Measurements from ENCODE around the gene ACTRT3.
A peak's percentile ranks its signal among the peaks of the same experiment; 100 is the strongest.
"Not testable (repeated sequence)": the region's sequence is repeated elsewhere in the genome, so short reads cannot be mapped to it uniquely, and the experiment has no call there.

Gene ACTRT3

GRCh38 chr3:169774186-169774585 lies 4.8 kb upstream of the ACTRT3 start:
- DNase-seq = no peak
- intact Hi-C loops (cut with DNase I) = loop anchor here (10.0 kb wide), 1 partner anchor 191 kb away; the partner anchor contains the start of gene SEC62

GRCh38 chr3:169772897-169773816 lies 3.8 kb upstream of the ACTRT3 start, which contains the start of gene MYNN:
Gene MYNN (plus strand): TSS chr3:169773396. CDS start chr3:169774296, 900 bp downstream.
- peak; percentile 90 to 99 (median 94) for DNase-seq
- intact Hi-C loops (cut with DNase I) = loop anchor here (10.0 kb wide), 1 partner anchor 192 kb away; the partner anchor contains the start of gene SEC62

- peak; percentile 53 to 95 (median 76) for DNase-seq
- intact Hi-C loops (cut with DNase I) = loop anchor here (10.0 kb wide), 1 partner anchor 192 kb away; the partner anchor contains the start of gene SEC62
Measured at GRCh38 chr3:169772305-169772896, 3.0 kb upstream of the ACTRT3 start.

GRCh38 chr3:169771497-169772304 lies 2.3 kb upstream of the ACTRT3 start:
- peak in 4 of 10 donors; percentile 19 to 80 (median 77) for DNase-seq
- intact Hi-C loops (cut with DNase I) = loop anchor here (10.0 kb wide), 1 partner anchor 193 kb away; the partner anchor contains the start of gene SEC62

GRCh38 chr3:169764882-169765612 lies 4.3 kb downstream of the ACTRT3 start, which contains the start of gene TERC:
Gene TERC (minus strand): TSS chr3:169765060.
- intact Hi-C loops (cut with DNase I) = no loop called here
- peak; percentile 84 to 99 (median 91) for DNase-seq

DNA sequence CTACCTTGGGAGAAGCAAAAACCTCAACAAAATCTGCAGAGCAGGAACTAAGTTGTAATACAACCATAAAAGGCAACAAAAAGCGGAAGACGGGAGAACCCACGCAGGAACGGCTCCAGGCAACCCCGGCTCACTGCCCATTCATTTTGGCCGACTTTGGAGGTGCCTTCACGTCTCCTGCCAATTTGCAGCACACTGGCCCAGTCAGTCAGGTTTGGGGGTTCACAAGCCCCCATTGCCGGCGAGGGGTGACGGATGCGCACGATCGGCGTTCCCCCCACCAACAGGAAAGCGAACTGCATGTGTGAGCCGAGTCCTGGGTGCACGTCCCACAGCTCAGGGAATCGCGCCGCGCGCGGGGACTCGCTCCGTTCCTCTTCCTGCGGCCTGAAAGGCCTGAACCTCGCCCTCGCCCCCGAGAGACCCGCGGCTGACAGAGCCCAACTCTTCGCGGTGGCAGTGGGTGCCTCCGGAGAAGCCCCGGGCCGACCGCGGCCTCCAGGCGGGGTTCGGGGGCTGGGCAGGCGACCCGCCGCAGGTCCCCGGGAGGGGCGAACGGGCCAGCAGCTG lies 5.0 kb downstream of the ACTRT3 start:
- intact Hi-C loops (cut with DNase I) = no loop called here
- peak; percentile 43 to 94 (median 58) for DNase-seq

- intact Hi-C loops (cut with DNase I) = no loop called here
Measured at GRCh38 chr3:169760479-169760878, 8.9 kb downstream of the ACTRT3 start.

DNA sequence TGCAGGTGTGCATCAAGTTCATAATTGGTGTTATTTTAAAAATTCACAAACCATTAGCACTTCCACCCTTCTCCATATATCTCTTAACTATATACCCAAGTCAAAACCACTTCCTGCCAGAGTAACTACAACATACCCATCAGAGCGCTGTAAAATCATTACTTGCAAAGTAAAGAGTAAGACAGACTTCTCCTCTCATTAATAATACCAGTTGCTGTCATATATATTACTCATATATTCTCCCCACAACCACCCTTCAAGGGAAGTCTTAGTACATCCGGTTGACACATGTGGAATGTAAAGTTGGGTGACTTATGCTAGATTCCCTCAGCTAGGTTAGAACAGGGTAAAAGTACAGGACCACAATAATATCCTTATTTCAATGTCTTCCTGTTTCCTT lies 10.1 kb downstream of the ACTRT3 start:
- no peak for DNase-seq
- intact Hi-C loops (cut with DNase I) = no loop called here

More at GRCh38 chr3:169760479-169760878, 8.9 kb downstream of the ACTRT3 start:
- DNase-seq = no peak

GRCh38 chr3:169758359-169758994 lies 10.9 kb downstream of the ACTRT3 start:
- DNase-seq = no peak
- intact Hi-C loops (cut with DNase I) = no loop called here

DNA sequence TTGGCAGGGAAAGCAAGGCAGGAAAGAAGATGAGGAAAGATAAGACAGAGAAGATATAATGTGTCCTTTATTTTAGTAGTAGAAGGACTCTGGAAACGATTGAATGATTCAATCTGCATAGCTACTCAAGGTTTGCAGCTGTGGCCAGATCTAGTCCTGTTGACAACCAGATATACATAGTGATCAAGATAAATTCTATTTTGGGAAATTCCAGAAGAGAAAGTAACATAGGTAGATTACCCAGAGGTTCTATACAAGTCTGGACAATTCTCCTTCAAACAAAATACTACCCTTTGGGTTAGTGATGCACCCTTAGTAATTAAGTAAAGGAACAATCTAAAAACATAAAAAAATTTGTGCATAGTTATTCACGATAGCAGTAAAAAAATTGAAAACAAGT lies 13.9 kb downstream of the ACTRT3 start:
- intact Hi-C loops (cut with DNase I) = no loop called here
- no peak for DNase-seq

- intact Hi-C loops (cut with DNase I) = no loop called here
Measured at GRCh38 chr3:169754711-169755110, 14.7 kb downstream of the ACTRT3 start.

GRCh38 chr3:169751875-169752274 lies 17.5 kb downstream of the ACTRT3 start:
- intact Hi-C loops (cut with DNase I) = no loop called here
- no peak for DNase-seq

More at GRCh38 chr3:169754711-169755110, 14.7 kb downstream of the ACTRT3 start:
- DNase-seq = no peak

DNA sequence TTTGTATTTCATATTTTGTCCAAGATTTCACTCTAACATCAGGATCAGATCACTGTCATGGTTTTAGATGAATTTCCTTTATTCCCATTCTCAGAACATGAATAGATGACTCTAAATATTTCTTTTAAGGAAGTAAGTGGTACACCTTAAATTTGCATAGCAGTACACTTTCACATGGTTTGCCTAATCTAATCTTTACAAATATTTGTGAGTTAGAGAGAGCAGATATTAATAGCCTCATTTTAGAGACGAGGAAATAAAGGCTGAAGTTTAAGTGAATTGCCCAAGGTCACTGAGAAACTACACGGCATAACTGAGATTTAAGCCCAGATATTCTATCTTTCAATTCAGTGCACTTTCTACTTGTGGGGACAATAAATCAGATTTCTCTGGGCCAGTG lies 18.7 kb downstream of the ACTRT3 start:
- DNase-seq = no peak
- intact Hi-C loops (cut with DNase I) = no loop called here

DNA sequence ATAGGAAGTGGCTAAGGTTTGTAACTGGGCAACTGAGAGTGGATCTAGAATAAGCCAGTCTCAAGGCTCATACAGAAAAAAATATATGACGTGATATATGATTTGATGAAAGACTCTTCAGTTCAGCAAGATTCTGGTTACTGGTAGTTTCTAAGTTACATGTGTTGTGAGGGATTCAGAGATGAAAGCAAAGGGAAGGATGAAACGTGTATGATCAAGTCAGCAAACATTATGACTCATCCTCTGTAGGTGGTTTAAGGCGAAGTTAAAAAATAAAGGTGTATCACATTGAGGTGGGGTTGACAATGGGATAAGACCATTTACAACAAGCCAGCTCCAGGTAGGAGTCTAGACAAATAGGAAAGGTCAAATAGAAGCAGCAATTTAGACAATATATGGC lies 20.7 kb downstream of the ACTRT3 start:
- intact Hi-C loops (cut with DNase I) = loop anchor here (10.0 kb wide), 1 partner anchor 594 kb away; no protein-coding TSS in a partner anchor
- DNase-seq = no peak

DNA sequence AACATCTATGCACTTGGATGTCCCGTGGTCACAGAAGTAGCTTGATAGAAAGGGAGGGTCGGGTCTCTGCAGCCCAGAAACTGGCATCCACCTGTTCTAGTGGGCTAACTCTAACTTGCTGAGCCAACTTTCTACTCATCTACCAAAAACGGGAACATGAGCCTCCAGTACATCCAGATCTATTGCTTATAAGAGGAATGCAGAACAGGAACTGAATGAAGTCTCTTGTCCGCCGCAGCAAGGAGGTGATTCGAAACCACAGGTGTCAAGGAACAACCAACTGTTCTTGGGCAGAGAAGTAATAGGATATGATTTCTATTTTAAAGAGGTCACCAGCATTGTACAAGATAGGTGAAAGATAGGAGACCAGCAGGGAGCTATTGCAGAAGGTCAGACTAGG lies 22.4 kb downstream of the ACTRT3 start:
- intact Hi-C loops (cut with DNase I) = loop anchor here (10.0 kb wide), 1 partner anchor 592 kb away; no protein-coding TSS in a partner anchor
- DNase-seq = no peak

DNA sequence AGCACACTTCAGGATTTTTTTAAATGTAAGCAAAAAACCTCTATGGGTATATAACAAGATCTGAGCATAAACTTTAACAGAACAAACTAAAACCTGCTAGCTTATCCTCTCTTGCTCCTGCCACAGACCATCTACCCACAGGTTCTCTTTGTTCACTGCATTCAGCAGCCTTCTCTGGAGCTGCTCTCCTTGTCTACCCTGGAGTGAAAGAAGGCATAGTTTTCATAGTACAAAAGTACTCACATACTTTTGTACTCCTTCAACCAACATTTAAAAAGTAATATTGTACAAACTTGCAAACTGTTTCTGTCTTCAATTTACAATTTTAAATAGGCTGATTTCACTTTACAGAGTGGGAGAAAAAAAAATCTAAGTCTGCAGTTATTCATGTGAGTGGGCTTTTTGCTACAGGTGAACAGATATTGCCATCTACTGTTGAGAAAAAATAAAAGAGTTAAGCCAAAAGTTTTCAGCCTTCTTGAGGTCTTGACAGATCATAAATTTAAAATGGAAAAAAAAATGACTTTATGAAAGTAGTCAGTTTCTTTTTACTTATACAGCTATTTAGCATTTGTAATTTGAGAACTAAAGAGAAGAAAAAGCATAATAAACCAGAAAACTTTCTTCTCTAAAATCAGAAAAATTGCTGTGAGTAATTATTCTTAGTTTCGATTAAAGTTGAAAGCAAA lies 24.9 kb downstream of the ACTRT3 start:
- no peak for DNase-seq
- intact Hi-C loops (cut with DNase I) = loop anchor here (10.0 kb wide), 1 partner anchor 590 kb away; no protein-coding TSS in a partner anchor

- no peak for DNase-seq
- intact Hi-C loops (cut with DNase I) = no loop called here
Measured at GRCh38 chr3:169739067-169739466, 30.3 kb downstream of the ACTRT3 start.

DNA sequence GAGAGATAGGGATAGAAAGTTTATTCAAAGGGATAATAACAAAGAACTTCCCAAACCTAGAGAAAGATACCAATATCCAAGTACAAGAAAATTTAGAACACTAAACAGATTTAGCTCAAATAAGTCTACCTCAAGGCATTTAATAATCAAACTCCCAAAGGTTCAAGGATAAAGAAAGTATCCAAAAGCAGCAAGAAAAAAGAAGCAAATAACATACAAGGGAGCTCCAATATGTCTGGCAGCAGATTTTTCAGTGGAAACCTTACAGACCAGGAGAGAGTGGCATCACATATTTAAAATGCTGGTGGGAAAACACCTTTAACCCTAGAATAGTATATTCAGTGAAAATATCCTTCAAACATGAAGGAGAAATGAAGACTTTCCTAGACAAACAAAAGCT lies 37.5 kb downstream of the ACTRT3 start:
- DNase-seq; intact Hi-C loops (cut with DNase I): not testable (repeated sequence)
